ENCODE results near the gene SPRR2E.
"Not testable (repeated sequence)": the region's sequence is repeated elsewhere in the genome, so short reads cannot be mapped to it uniquely, and the experiment has no call there.

SPRR2E gene

DNA sequence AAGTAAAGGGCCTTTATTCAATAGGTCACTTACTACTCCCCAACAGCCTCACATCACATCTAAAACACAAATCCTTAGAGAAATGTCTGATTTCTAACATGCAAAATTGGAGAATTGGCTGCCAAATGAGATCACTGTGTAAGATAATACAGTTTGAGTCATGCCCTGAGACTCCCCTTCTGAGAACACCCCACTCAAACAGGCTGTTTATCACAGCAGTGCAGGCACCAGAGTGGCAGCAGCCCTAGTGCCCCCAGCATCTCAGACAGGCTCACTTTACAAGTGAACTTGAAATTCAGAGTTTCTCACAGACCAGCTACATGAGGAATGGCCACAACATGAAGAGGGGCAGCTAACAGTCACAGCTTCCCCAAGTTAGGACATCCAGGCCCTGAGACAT is 20.9 kb upstream of the SPRR2E start:
- H3K18ac ChIP-seq (ENCODE audit: low read length); H3K79me1 ChIP-seq (ENCODE audit: low read length); H3K4me3 ChIP-seq (ENCODE audit: low read length); H3K27ac ChIP-seq (ENCODE audit: low read depth, low read length); H3K4me1 ChIP-seq (ENCODE audit: control insufficient read depth, low read depth, low read length); H2BK120ac ChIP-seq (ENCODE audit: low read depth, low read length); H2BK15ac ChIP-seq (replicated peaks; ENCODE audit: low read depth); H3K56ac ChIP-seq (ENCODE audit: low read length); H3K27me3 ChIP-seq (ENCODE audit: insufficient read depth, low read length, poor library complexity); H2BK5ac ChIP-seq (ENCODE audit: low read length); H3K4me2 ChIP-seq (ENCODE audit: low read length); H3K23ac ChIP-seq (ENCODE audit: low read length); H3K36me3 ChIP-seq (ENCODE audit: control insufficient read depth, insufficient read depth, low read length); H3K4ac ChIP-seq (ENCODE audit: low read depth, low read length); DNase-seq; H3K79me2 ChIP-seq (ENCODE audit: control insufficient read depth, insufficient read depth, low read length); H2AK5ac ChIP-seq (ENCODE audit: low read length); H3K9ac ChIP-seq (ENCODE audit: low read length); H4K5ac ChIP-seq (ENCODE audit: low read length); H4K8ac ChIP-seq (ENCODE audit: low read depth, low read length): not testable (repeated sequence)

DNA sequence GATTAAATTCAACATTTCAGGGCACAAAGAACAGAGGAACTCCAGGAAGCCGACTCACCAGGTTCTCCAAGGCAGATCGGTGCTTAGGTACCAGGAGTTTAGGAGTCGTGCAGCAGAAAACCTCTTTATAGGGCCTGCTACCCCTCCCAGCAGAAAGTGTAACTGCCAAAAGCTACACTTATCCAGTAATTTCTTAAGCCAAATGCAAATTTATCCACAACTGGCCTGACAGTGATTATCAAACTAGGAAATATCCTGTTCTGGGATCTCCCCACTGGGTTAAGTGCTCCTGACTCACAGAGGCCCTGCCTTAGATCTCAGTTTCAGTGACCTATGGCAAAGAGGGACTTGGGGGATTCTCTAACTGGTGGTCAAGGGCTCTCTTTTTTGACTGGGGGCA is 19.1 kb upstream of the SPRR2E start, which contains the start of gene SPRR2F:
Gene SPRR2F (minus strand): TSS at position 101 of the 400 bp plus-strand sequence. CDS start 783 bp downstream, outside the sequence.
- no peaks in the 10 kb centered on the region for H3K36me3 ChIP-seq (ENCODE audit: control insufficient read depth, insufficient read depth, low read length)
- H2BK5ac ChIP-seq (ENCODE audit: low read length): no peak within 1 kb of the TSS
- H4K8ac ChIP-seq (ENCODE audit: low read depth, low read length): no peak within 1 kb of the TSS
- WGBS (ENCODE audit: extremely low coverage, insufficient coverage, low lambda C conversion rate): no CpG with 5 or more reads among the region's 3 CpGs
- no peak within 1 kb of the TSS for H2BK120ac ChIP-seq (ENCODE audit: low read depth, low read length)
- no peak for DNase-seq
- H3K4ac ChIP-seq (ENCODE audit: low read depth, low read length): no peak within 1 kb of the TSS
- H3K79me1 ChIP-seq (ENCODE audit: low read length): no peaks in the 10 kb centered on the region
- H2AK5ac ChIP-seq (ENCODE audit: low read length): no peak within 1 kb of the TSS
- no peak within 1 kb of the TSS for H3K27ac ChIP-seq (ENCODE audit: low read depth, low read length)
- no peak within 1 kb of the TSS for H4K5ac ChIP-seq (ENCODE audit: low read length)
- H2BK15ac ChIP-seq (replicated peaks; ENCODE audit: low read depth): no peak within 1 kb of the TSS
- H3K79me2 ChIP-seq (ENCODE audit: control insufficient read depth, insufficient read depth, low read length): no peaks in the 10 kb centered on the region
- no peak within 1 kb of the TSS for H3K56ac ChIP-seq (ENCODE audit: low read length)
- no peaks in the 10 kb centered on the region for H3K27me3 ChIP-seq (ENCODE audit: insufficient read depth, low read length, poor library complexity)
- no peak within 1 kb of the TSS for H3K23ac ChIP-seq (ENCODE audit: low read length)
- no peaks in the 10 kb centered on the region for H3K4me1 ChIP-seq (ENCODE audit: control insufficient read depth, low read depth, low read length)
- H3K4me2 ChIP-seq (ENCODE audit: low read length): no peak within 1 kb of the TSS
- H3K4me3 ChIP-seq (ENCODE audit: low read length): no peak within 1 kb of the TSS
- H3K18ac ChIP-seq (ENCODE audit: low read length): no peak within 1 kb of the TSS
- no peak within 1 kb of the TSS for H3K9ac ChIP-seq (ENCODE audit: low read length)

DNA sequence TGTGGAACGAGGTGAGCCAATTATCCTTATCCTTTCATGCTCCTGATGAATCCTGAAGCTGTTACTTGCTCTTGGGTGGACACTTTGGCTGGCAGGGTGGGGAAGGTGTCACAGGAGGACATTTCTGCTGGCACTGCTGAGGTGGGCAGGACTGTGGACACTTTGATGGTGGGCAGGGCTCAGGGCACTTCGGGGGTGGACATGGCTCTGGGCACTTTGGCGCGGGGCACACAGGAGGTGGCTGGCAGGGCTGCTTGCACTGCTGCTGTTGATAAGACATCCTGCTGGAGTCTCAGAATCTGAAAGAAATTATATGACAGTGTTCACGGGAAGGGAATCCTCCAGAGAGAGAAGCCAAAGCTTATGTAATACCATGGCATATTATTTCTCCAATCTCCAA is 18.1 kb upstream of the SPRR2E start:
- H3K27me3 ChIP-seq (ENCODE audit: insufficient read depth, low read length, poor library complexity); H3K4ac ChIP-seq (ENCODE audit: low read depth, low read length); H3K9ac ChIP-seq (ENCODE audit: low read length); H3K4me2 ChIP-seq (ENCODE audit: low read length); H4K5ac ChIP-seq (ENCODE audit: low read length); H2AK5ac ChIP-seq (ENCODE audit: low read length); H2BK15ac ChIP-seq (replicated peaks; ENCODE audit: low read depth); H3K36me3 ChIP-seq (ENCODE audit: control insufficient read depth, insufficient read depth, low read length); H3K27ac ChIP-seq (ENCODE audit: low read depth, low read length); H3K56ac ChIP-seq (ENCODE audit: low read length); H3K79me2 ChIP-seq (ENCODE audit: control insufficient read depth, insufficient read depth, low read length); H3K18ac ChIP-seq (ENCODE audit: low read length); H2BK120ac ChIP-seq (ENCODE audit: low read depth, low read length); H4K8ac ChIP-seq (ENCODE audit: low read depth, low read length); DNase-seq; H3K23ac ChIP-seq (ENCODE audit: low read length); H3K4me3 ChIP-seq (ENCODE audit: low read length); H2BK5ac ChIP-seq (ENCODE audit: low read length); H3K4me1 ChIP-seq (ENCODE audit: control insufficient read depth, low read depth, low read length); H3K79me1 ChIP-seq (ENCODE audit: low read length): not testable (repeated sequence)
- whole genome bisulfite sequencing (ENCODE audit: extremely low coverage, insufficient coverage, low lambda C conversion rate): no CpG with 5 or more reads among the region's 5 CpGs

DNA sequence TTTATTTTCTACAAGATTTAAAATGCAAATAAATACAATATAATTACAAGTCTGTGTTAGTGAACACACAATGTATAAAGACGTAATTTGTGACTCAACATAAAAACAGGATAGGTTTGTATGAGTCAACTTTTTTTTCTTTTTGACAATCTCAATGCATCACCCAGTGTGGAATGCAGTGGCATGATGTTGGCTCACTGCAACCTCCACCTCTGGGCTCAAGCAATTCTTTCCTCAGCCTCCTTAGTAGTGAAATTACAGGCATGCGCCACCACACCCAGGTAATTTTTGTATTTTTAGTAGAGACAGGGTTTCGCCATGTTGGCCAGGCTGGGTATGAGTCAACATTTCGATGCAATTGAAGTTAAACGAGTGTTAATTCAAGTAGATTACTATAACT is 5.9 kb upstream of the SPRR2E start:
- no peak overlapping the region for H4K8ac ChIP-seq (ENCODE audit: low read depth, low read length)
- no peaks in the 10 kb centered on the region for H3K79me1 ChIP-seq (ENCODE audit: low read length)
- H3K23ac ChIP-seq (ENCODE audit: low read length): no peak overlapping the region
- H2BK120ac ChIP-seq (ENCODE audit: low read depth, low read length): no peak overlapping the region
- H3K4ac ChIP-seq (ENCODE audit: low read depth, low read length): no peak overlapping the region
- H4K5ac ChIP-seq (ENCODE audit: low read length): no peak overlapping the region
- H2BK5ac ChIP-seq (ENCODE audit: low read length): no peak overlapping the region
- H3K4me1 ChIP-seq (ENCODE audit: control insufficient read depth, low read depth, low read length): no peaks in the 10 kb centered on the region
- no peak overlapping the region for H3K4me3 ChIP-seq (ENCODE audit: low read length)
- H3K79me2 ChIP-seq (ENCODE audit: control insufficient read depth, insufficient read depth, low read length): no peaks in the 10 kb centered on the region
- H3K27ac ChIP-seq (ENCODE audit: low read depth, low read length): no peak overlapping the region
- DNase-seq: peak; percentile 31
- H3K56ac ChIP-seq (ENCODE audit: low read length): no peak overlapping the region
- WGBS (ENCODE audit: extremely low coverage, insufficient coverage, low lambda C conversion rate): no CpG with 5 or more reads among the region's 5 CpGs
- no peak overlapping the region for H3K9ac ChIP-seq (ENCODE audit: low read length)
- H2BK15ac ChIP-seq (replicated peaks; ENCODE audit: low read depth): no peak overlapping the region
- no peaks in the 10 kb centered on the region for H3K27me3 ChIP-seq (ENCODE audit: insufficient read depth, low read length, poor library complexity)
- no peak overlapping the region for H3K18ac ChIP-seq (ENCODE audit: low read length)
- H3K4me2 ChIP-seq (ENCODE audit: low read length): no peak overlapping the region
- H3K36me3 ChIP-seq (ENCODE audit: control insufficient read depth, insufficient read depth, low read length): no peaks in the 10 kb centered on the region
- H2AK5ac ChIP-seq (ENCODE audit: low read length): no peak overlapping the region

DNA sequence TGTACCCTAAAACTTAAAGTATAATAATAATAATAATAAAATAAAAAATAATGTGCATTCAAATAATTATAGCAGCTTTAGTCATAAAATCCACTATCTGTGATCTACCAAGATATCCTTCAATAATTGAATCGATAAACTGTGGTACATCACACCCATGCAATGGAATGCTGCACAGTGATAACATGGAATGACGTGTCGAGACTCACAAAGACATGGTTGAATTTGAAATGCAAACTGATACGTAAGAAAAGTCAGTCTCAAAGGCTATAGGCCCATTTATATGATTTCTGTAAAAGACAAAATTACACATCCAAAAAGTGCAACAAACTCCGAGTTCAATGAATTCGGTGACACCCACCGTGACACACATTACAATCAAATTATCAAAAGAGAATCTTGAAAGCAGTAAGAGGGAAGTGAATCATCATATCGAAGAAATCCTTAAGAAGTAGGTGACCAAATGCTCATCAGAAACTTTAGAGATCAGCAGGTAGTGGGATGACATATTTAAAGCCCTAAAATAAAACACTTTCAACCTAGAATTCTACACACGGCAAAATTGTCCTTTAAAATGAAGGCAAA is 5.2 kb upstream of the SPRR2E start:
- Histone ChIP-seq H3K79me1 (ENCODE audit: low read length) (no peaks in the 10 kb centered on the region), H2BK15ac (replicated peaks; ENCODE audit: low read depth) (no peak overlapping the region), H3K56ac (ENCODE audit: low read length) (no peak overlapping the region), H3K36me3 (ENCODE audit: control insufficient read depth, insufficient read depth, low read length) (no peaks in the 10 kb centered on the region), H4K5ac (ENCODE audit: low read length) (no peak overlapping the region), H3K79me2 (ENCODE audit: control insufficient read depth, insufficient read depth, low read length) (no peaks in the 10 kb centered on the region), H3K9ac (ENCODE audit: low read length) (no peak overlapping the region), H3K4me3 (ENCODE audit: low read length) (no peak overlapping the region), H3K23ac (ENCODE audit: low read length) (no peak overlapping the region), H3K4me2 (ENCODE audit: low read length) (no peak overlapping the region), H3K4me1 (ENCODE audit: control insufficient read depth, low read depth, low read length) (no peaks in the 10 kb centered on the region), H4K8ac (ENCODE audit: low read depth, low read length) (no peak overlapping the region), H2AK5ac (ENCODE audit: low read length) (no peak overlapping the region), H3K18ac (ENCODE audit: low read length) (no peak overlapping the region), H2BK5ac (ENCODE audit: low read length) (no peak overlapping the region), H2BK120ac (ENCODE audit: low read depth, low read length) (no peak overlapping the region), H3K27ac (ENCODE audit: low read depth, low read length) (no peak overlapping the region), H3K4ac (ENCODE audit: low read depth, low read length) (no peak overlapping the region), H3K27me3 (ENCODE audit: insufficient read depth, low read length, poor library complexity) (no peaks in the 10 kb centered on the region)
- WGBS (ENCODE audit: extremely low coverage, insufficient coverage, low lambda C conversion rate): no CpG with 5 or more reads among the region's 9 CpGs
- no peak for DNase-seq

DNA sequence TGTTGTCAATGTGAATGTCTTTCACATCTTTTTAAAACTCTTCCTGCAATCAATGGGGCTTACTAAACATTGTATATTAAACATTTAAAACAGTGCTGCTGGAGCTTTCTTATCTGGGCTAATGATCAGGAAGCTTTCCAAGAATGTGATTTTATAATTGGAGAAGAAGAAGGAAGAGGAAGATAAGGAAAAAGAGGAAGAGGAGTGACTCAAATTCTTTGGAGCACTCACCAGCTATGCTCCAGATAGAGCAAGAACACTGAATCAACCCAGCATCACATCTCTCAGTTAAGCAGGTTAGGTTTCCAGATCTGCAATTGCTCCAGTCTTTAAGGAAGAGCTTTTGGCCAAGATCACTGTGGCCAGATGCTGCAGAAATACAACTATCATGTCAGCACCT is 1.4 kb upstream of the SPRR2E start:
- Histone ChIP-seq H3K4me2 (ENCODE audit: low read length) (no peak overlapping the region), H3K56ac (ENCODE audit: low read length) (no peak overlapping the region)

More for the DNA sequence above, 1.4 kb upstream of the SPRR2E start:
- no peaks in the 10 kb centered on the region for H3K36me3 ChIP-seq (ENCODE audit: control insufficient read depth, insufficient read depth, low read length)
- no peak overlapping the region for H3K18ac ChIP-seq (ENCODE audit: low read length)
- no peaks in the 10 kb centered on the region for H3K79me2 ChIP-seq (ENCODE audit: control insufficient read depth, insufficient read depth, low read length)
- no peak for DNase-seq
- H2BK5ac ChIP-seq (ENCODE audit: low read length): no peak overlapping the region
- H3K4me3 ChIP-seq (ENCODE audit: low read length): no peak overlapping the region
- no peak overlapping the region for H2BK120ac ChIP-seq (ENCODE audit: low read depth, low read length)
- no peaks in the 10 kb centered on the region for H3K27me3 ChIP-seq (ENCODE audit: insufficient read depth, low read length, poor library complexity)
- H4K5ac ChIP-seq (ENCODE audit: low read length): no peak overlapping the region
- no peak overlapping the region for H3K4ac ChIP-seq (ENCODE audit: low read depth, low read length)
- H3K27ac ChIP-seq (ENCODE audit: low read depth, low read length): no peak overlapping the region
- no peak overlapping the region for H4K8ac ChIP-seq (ENCODE audit: low read depth, low read length)
- no peak overlapping the region for H3K9ac ChIP-seq (ENCODE audit: low read length)
- no peaks in the 10 kb centered on the region for H3K79me1 ChIP-seq (ENCODE audit: low read length)
- no peak overlapping the region for H2BK15ac ChIP-seq (replicated peaks; ENCODE audit: low read depth)
- no peaks in the 10 kb centered on the region for H3K4me1 ChIP-seq (ENCODE audit: control insufficient read depth, low read depth, low read length)
- H2AK5ac ChIP-seq (ENCODE audit: low read length): no peak overlapping the region
- no peak overlapping the region for H3K23ac ChIP-seq (ENCODE audit: low read length)
